Thoracic aorta (tissue), 2 donors: ENCODE data around the gene FANCC. TPM values are rescaled to one million over a fixed set of nuclear protein-coding genes. Genes with fewer than 3 reads are reported as not detected.
A peak's percentile ranks its signal among the peaks of the same experiment; 100 is the strongest.

Experiments used
- ATAC-seq: fragments of 150-250 bp; one replicate; pipeline ENCODE4 v1.8.0; 2017; ENCODE audit warnings: low read depth; ENCODE audit not compliant: insufficient number of reproducible peaks, low FRiP score
- DNase-seq: peaks from one replicate; pipeline ENCODE4 v3.0.0-alpha.2; 2020; ENCODE audit warnings: low spot score
- H3K27ac ChIP-seq, 2 donors: fragments of 200-600 bp; sonication (generic); 1 replicate in 1 of 2; 2 replicates in 1 of 2; pipeline ENCODE4 v1.5.1; 2016; ENCODE audit warnings: mild to moderate bottlenecking in 2 of 2, moderate library complexity in 2 of 2
- H3K27me3 ChIP-seq: fragments of 200-600 bp; sonication (generic); replicated peaks from 2 replicates; pipeline ENCODE4 v1.6.0; 2016; ENCODE audit warnings: mild to moderate bottlenecking; ENCODE audit not compliant: insufficient read depth
- H3K36me3 ChIP-seq: fragments of 200-600 bp; sonication (generic); one replicate; pipeline ENCODE4 v1.5.1; 2016
- H3K4me1 ChIP-seq, 2 donors: fragments of 200-600 bp; sonication (generic); 1 replicate in 1 of 2; 2 replicates in 1 of 2; pipeline versions ENCODE4 v1.5.1 to v1.6.0; 2016; ENCODE audit warnings: low read depth in 2 of 2, mild to moderate bottlenecking in 1 of 2; ENCODE audit not compliant: control insufficient read depth in 1 of 2
- H3K4me3 ChIP-seq: fragments of 200-600 bp; sonication (generic); 2 replicates; pipeline ENCODE4 v1.5.1; 2016; ENCODE audit warnings: mild to moderate bottlenecking
- H3K9me3 ChIP-seq: fragments of 200-600 bp; sonication (generic); 2 replicates; pipeline ENCODE4 v1.5.1; 2016
- CTCF ChIP-seq: fragments of 200-600 bp; sonication (generic); IDR thresholded peaks from one replicate; pipeline ENCODE4 v1.5.1; 2019; ENCODE audit warnings: antibody characterized with exemption
- total RNA-seq, 2 donors: library from RNA; depleted of rRNA; stranded (reverse); fragments of >200 nt; gene quantifications; one replicate each; pipeline versions ENCODE4 v1.1.0 to v1.2.3, GENCODE V29; 2016

The FANCC gene
- total RNA-seq, 2 donors from 2014 or later, result 5.7 to 9.6 TPM

DNA sequence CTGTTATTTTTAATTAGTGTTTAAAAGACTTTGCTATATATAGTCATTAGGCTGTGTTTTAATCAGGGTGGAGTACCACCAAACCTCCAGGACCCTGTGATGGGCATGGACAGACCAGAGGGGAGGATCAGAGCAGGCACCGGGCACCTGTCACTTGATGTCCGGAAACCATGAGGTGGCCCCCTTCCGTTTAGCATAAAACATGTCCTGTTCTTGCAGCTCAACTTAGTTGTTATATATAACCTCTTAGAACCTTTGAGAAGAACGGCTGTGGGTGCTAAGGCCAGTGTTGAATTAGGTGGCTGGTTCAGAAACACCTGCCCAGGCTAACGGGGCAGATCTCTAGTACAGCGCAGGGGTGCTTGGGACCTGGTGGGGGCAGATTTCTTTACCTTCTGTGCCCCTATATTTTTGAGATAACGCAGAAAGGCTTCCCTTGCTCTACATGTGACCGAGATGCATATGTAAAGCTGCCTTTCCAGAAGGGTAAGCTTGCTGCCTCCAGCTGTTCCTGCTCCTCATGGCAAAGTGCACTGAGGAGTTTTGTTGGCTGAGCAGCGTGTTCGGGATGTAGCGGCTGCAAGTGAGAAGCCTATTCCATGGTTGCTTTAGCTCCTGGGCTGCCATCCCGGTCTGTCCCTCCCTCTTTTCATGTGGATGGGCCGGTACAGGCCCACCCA lies 255.5 kb downstream of the FANCC start:
- no peaks in the 10 kb centered on the region for H3K9me3 ChIP-seq
- H3K27ac ChIP-seq, result peak overlapping the region; percentile 66 to 82
- no peak for TF ChIP-seq CTCF
- no peak for ATAC-seq
- no peak for DNase-seq
- H3K4me1 ChIP-seq, result peaks cover 75 to 100% of the 10 kb centered on the region in 2 donors
- peak overlapping the region; percentile 39 for H3K4me3 ChIP-seq
- H3K36me3 ChIP-seq, result peaks cover 13% of the 10 kb centered on the region
- no peaks in the 10 kb centered on the region for H3K27me3 ChIP-seq

DNA sequence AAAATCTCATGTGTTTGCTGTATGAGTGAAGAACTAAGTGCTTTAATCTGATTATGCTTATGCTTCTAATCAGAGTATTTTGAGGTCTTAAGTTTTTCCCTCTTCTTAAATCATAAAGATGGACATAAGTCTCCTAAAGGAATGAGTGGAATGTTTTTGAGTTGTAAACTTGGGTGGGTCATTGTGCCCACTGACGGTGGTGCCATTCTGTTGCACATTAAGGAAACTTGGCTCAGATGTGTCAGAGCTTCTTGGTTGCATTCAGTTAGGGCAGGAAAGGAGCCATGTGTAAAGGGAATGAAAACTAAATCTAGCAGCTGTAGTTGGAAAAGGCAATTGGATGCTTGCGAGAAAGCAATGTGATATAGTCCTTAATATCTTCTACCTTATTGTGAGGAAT lies 256.6 kb downstream of the FANCC start:
- Histone ChIP-seq H3K27me3 (no peaks in the 10 kb centered on the region), H3K36me3 (peaks cover 13% of the 10 kb centered on the region), H3K27ac (peak overlapping the region; percentile 82 to 83), H3K4me1 (peaks cover 71 to 100% of the 10 kb centered on the region in 2 donors), H3K9me3 (no peaks in the 10 kb centered on the region), H3K4me3 (no peak overlapping the region)
- DNase-seq (no peak), ATAC-seq (no peak)
- TF ChIP-seq CTCF, result no peak

DNA sequence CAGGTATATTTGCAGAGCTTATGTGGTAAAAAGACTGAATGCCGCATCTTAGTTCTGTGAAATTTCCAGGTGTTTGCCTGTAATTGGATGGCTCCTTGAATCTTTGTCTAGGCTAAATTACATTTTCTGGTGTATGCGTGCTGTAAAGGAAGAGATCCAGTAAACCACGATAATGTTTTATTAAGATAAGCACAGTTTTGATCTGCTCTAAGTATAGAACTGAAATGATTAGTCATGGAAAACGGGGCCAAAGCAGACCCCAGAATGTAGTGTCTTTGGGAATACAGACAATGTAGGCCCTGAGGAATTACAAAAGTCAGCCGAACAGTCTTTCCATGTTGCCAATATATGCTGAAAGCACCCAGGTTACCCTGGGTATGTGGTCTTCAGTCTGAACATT lies 257.3 kb downstream of the FANCC start:
- TF ChIP-seq CTCF, result no peak
- H3K27ac ChIP-seq, result peak overlapping the region; percentile 82 to 83
- H3K36me3 ChIP-seq, result peaks cover 13% of the 10 kb centered on the region
- ATAC-seq (no peak), DNase-seq (no peak)
- H3K27me3 ChIP-seq, result no peaks in the 10 kb centered on the region
- H3K4me1 ChIP-seq, result peaks cover 71 to 100% of the 10 kb centered on the region in 2 donors
- H3K4me3 ChIP-seq, result peak overlapping the region; percentile 61
- H3K9me3 ChIP-seq, result no peaks in the 10 kb centered on the region

GRCh38 chr9:95058795-95059386 lies 258.6 kb downstream of the FANCC start:
- TF ChIP-seq CTCF, result no peak
- no peaks in the 10 kb centered on the region for H3K9me3 ChIP-seq
- H3K27ac ChIP-seq, result peak overlapping the region; percentile 83 to 89
- DNase-seq (no peak), ATAC-seq (no peak)
- H3K4me3 ChIP-seq, result peak overlapping the region; percentile 61
- H3K4me1 ChIP-seq, result peaks cover 73 to 100% of the 10 kb centered on the region in 2 donors
- H3K36me3 ChIP-seq, result peaks cover 11% of the 10 kb centered on the region
- no peaks in the 10 kb centered on the region for H3K27me3 ChIP-seq

GRCh38 chr9:95058121-95058785 lies 259.3 kb downstream of the FANCC start:
- Histone ChIP-seq H3K27ac (peak overlapping the region; percentile 83 to 89), H3K4me1 (peaks cover 72 to 100% of the 10 kb centered on the region in 2 donors), H3K4me3 (peak overlapping the region; percentile 61), H3K27me3 (no peaks in the 10 kb centered on the region), H3K9me3 (no peaks in the 10 kb centered on the region), H3K36me3 (peaks cover 4% of the 10 kb centered on the region)
- DNase-seq, result no peak
- no peak for TF ChIP-seq CTCF
- ATAC-seq, result no peak
